Measurements from ENCODE around the gene PARN.

Gene PARN

DNA sequence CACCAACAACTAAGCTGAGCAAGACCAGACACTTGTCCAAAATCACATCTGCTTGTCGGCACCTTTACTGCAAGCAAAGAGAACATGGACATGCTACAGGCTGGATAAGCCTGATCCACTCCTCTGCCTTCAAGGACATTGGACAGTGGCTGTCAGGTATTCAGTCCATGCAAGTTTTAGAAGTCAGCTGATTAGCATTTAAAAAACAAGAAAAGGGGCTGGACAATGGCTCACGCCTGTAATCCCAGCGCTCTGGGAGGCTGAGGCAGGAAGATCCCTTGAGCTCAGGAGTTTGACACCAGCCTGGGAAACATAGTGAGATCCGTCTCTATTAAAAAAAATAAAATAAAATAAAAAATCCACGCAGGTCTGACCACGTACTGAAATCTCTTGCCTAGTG, 20.3 kb downstream of the PARN start:
- Mint-ChIP-seq H3K4me1 (no peaks in the 10 kb centered on the region), H3K4me3 (no peak overlapping the region), H3K36me3 (ENCODE audit: low read depth) (peaks cover 42% of the 10 kb centered on the region), H3K27ac (no peak overlapping the region), H3K27me3 (ENCODE audit: low read depth) (no peaks in the 10 kb centered on the region), H3K9me3 (no peaks in the 10 kb centered on the region)
- TF ChIP-seq CTCF (IDR thresholded peaks at IDR 0.05; ENCODE audit: unreplicated experiment in 3 of 3), result no peak

- Mint-ChIP-seq H3K27ac (no peak overlapping the region), H3K9me3 (no peaks in the 10 kb centered on the region), H3K4me1 (no peaks in the 10 kb centered on the region), H3K27me3 (ENCODE audit: low read depth) (no peaks in the 10 kb centered on the region), H3K36me3 (ENCODE audit: low read depth) (peaks cover 39% of the 10 kb centered on the region), H3K4me3 (no peak overlapping the region)
- TF ChIP-seq CTCF (IDR thresholded peaks at IDR 0.05; ENCODE audit: unreplicated experiment in 3 of 3), result no peak
Observed at GRCh38 chr16:14608604-14609003, 21.5 kb downstream of the PARN start.

- H3K27ac Mint-ChIP-seq, result no peak overlapping the region
- H3K4me1 Mint-ChIP-seq, result no peaks in the 10 kb centered on the region
- no peak for TF ChIP-seq CTCF (IDR thresholded peaks at IDR 0.05; ENCODE audit: unreplicated experiment in 3 of 3)
- H3K4me3 Mint-ChIP-seq, result no peak overlapping the region
- no peaks in the 10 kb centered on the region for H3K9me3 Mint-ChIP-seq
- H3K36me3 Mint-ChIP-seq (ENCODE audit: low read depth), result peaks cover 41% of the 10 kb centered on the region
- no peaks in the 10 kb centered on the region for H3K27me3 Mint-ChIP-seq (ENCODE audit: low read depth)
Observed at GRCh38 chr16:14608111-14608566, 21.9 kb downstream of the PARN start.

- Mint-ChIP-seq H3K36me3 (ENCODE audit: low read depth) (peaks cover 49% of the 10 kb centered on the region), H3K27me3 (ENCODE audit: low read depth) (no peaks in the 10 kb centered on the region), H3K27ac (no peak overlapping the region), H3K9me3 (no peaks in the 10 kb centered on the region), H3K4me3 (no peak overlapping the region), H3K4me1 (no peaks in the 10 kb centered on the region)
- TF ChIP-seq CTCF (IDR thresholded peaks at IDR 0.05; ENCODE audit: unreplicated experiment in 3 of 3), result no peak
Observed at GRCh38 chr16:14606102-14606501, 24.0 kb downstream of the PARN start.

- TF ChIP-seq CTCF (IDR thresholded peaks at IDR 0.05; ENCODE audit: unreplicated experiment in 3 of 3), result no peak
- Mint-ChIP-seq H3K36me3 (ENCODE audit: low read depth) (peaks cover 57% of the 10 kb centered on the region), H3K4me3 (no peak overlapping the region), H3K9me3 (no peaks in the 10 kb centered on the region), H3K4me1 (no peaks in the 10 kb centered on the region), H3K27me3 (ENCODE audit: low read depth) (no peaks in the 10 kb centered on the region), H3K27ac (no peak overlapping the region)
Observed at GRCh38 chr16:14602443-14602963, 27.6 kb downstream of the PARN start.

- no peaks in the 10 kb centered on the region for H3K9me3 Mint-ChIP-seq
- TF ChIP-seq CTCF (IDR thresholded peaks at IDR 0.05; ENCODE audit: unreplicated experiment in 3 of 3), result peak; percentile 45 to 60 (median 45)
- no peak overlapping the region for H3K27ac Mint-ChIP-seq
- no peaks in the 10 kb centered on the region for H3K4me1 Mint-ChIP-seq
- no peak overlapping the region for H3K4me3 Mint-ChIP-seq
- H3K27me3 Mint-ChIP-seq (ENCODE audit: low read depth), result no peaks in the 10 kb centered on the region
- peaks cover 59% of the 10 kb centered on the region for H3K36me3 Mint-ChIP-seq (ENCODE audit: low read depth)
Observed at GRCh38 chr16:14600164-14600563, 29.9 kb downstream of the PARN start.

Data from nephron (organoid).